ENCODE data around the gene NKD2.

NKD2 gene

GRCh38 chr5:1032011-1032410, 23.4 kb downstream of the NKD2 start:
- TF ChIP-seq, protein P1, sequence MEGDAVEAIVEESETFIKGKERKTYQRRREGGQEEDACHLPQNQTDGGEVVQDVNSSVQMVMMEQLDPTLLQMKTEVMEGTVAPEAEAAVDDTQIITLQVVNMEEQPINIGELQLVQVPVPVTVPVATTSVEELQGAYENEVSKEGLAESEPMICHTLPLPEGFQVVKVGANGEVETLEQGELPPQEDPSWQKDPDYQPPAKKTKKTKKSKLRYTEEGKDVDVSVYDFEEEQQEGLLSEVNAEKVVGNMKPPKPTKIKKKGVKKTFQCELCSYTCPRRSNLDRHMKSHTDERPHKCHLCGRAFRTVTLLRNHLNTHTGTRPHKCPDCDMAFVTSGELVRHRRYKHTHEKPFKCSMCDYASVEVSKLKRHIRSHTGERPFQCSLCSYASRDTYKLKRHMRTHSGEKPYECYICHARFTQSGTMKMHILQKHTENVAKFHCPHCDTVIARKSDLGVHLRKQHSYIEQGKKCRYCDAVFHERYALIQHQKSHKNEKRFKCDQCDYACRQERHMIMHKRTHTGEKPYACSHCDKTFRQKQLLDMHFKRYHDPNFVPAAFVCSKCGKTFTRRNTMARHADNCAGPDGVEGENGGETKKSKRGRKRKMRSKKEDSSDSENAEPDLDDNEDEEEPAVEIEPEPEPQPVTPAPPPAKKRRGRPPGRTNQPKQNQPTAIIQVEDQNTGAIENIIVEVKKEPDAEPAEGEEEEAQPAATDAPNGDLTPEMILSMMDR (IDR thresholded peaks at IDR 0.05; ENCODE audit: borderline replicate concordance, insufficient read depth, low read depth, low read length): no peak
- H3K4me3 ChIP-seq (ENCODE audit: low read depth, low read length): no peak overlapping the region

DNA sequence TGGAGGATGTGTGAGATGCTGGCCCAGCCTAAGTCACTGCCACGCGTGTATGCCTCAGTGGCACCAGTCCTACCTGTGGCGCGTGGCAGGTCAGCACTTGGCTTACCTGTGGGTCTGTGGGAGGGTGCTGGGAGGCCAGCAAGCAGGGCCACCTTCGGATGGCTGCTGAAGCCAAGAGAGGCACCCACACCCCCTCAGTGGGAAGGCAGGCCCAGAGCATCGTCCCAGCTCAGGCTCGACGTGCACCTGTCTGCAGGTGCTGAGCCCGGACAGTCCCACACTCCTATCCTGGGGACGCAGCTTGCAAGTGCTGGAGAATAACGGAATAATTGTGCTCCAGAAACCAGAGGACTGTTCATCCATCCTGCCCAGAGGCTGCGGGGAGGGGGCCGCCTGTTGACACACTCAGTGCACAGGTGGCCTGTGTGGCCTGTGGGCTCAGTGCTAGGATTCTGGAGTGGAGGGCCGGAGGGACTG, 24.0 kb downstream of the NKD2 start:
- TF ChIP-seq, protein P1 (IDR thresholded peaks at IDR 0.05; ENCODE audit: borderline replicate concordance, insufficient read depth, low read depth, low read length): no peak
- H3K4me3 ChIP-seq (ENCODE audit: low read depth, low read length): no peak overlapping the region

GRCh38 chr5:1033178-1033577, 24.6 kb downstream of the NKD2 start:
- no peak overlapping the region for H3K4me3 ChIP-seq (ENCODE audit: low read depth, low read length)
- TF ChIP-seq, protein P1 (IDR thresholded peaks at IDR 0.05; ENCODE audit: borderline replicate concordance, insufficient read depth, low read depth, low read length): no peak

GRCh38 chr5:1033606-1034420, 25.2 kb downstream of the NKD2 start:
- no peak overlapping the region for H3K4me3 ChIP-seq (ENCODE audit: low read depth, low read length)
- TF ChIP-seq, protein P1 (IDR thresholded peaks at IDR 0.05; ENCODE audit: borderline replicate concordance, insufficient read depth, low read depth, low read length): no peak

- TF ChIP-seq, protein P1 (IDR thresholded peaks at IDR 0.05; ENCODE audit: borderline replicate concordance, insufficient read depth, low read depth, low read length): no peak
- no peak overlapping the region for H3K4me3 ChIP-seq (ENCODE audit: low read depth, low read length)
Measured at GRCh38 chr5:1034421-1034905, 25.9 kb downstream of the NKD2 start.

- TF ChIP-seq, protein P1 (IDR thresholded peaks at IDR 0.05; ENCODE audit: borderline replicate concordance, insufficient read depth, low read depth, low read length): no peak
Measured at GRCh38 chr5:1034986-1035385, 26.4 kb downstream of the NKD2 start.

More at GRCh38 chr5:1034986-1035385, 26.4 kb downstream of the NKD2 start:
- no peak overlapping the region for H3K4me3 ChIP-seq (ENCODE audit: low read depth, low read length)

Data from GM12875 (cell line).